ENCODE measurements around the gene ANGPTL4.
"Not testable (repeated sequence)": the region's sequence is repeated elsewhere in the genome, so short reads cannot be mapped to it uniquely, and the experiment has no call there.

Gene ANGPTL4

GRCh38 chr19:8391198-8392016, 27.5 kb downstream of the ANGPTL4 start:
- no peak for DNase-seq

DNA sequence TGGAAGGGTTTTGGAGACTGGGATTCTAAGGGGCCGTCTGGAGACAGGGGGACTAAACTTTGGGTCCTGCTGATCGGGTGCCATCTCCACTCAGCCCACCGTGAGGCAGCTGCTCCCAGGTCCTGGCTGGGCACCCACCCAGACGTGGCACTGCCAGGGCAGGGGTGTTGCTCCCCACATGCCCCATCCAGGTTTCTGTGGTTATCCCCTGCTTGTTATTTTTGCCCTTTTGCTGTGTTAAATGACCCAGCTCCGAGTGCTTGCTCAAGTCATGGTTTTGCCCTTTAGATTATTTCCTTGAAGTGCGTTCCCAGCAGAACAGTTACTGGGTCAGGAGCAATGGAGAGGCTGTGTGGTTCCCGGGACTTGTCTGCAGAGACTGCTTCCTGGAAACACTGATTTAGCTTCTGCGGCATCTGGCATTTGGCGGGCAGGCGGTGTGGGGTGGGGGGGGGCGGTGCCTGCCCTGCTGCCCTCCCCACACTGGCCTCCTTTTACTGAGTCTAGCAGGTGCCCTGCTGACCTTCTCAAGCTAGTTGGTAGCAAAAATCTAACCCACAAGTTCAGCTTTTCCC, 28.1 kb downstream of the ANGPTL4 start:
- no peak for DNase-seq

GRCh38 chr19:8393192-8393870, 29.4 kb downstream of the ANGPTL4 start:
- no peak for DNase-seq

GRCh38 chr19:8393871-8394250, 29.9 kb downstream of the ANGPTL4 start:
- no peak for DNase-seq

DNA sequence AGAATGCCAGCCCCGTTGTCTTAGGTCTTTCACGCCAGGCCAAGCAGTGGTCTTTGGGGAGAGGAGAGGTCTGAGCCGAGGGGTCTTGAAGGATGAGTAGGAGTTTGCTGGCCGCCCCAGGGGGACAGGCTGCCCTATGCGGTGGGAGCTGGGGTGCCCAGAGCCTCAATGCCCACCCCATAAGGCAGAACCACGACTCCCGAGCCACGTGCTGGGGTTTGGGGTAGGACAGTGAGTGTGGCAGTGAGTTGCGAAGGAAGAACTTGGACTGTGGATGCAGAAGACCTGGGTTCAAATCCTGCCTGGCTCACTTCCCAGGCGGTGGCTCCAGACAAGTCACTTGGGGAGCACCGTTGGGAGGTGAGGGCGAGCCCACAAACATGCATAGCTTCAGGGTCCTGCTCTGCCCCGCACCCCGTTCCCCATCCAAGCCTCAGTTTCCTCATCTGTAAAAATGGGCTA, 31.7 kb downstream of the ANGPTL4 start:
- no peak for DNase-seq

- DNase-seq = no peak
Observed at GRCh38 chr19:8396185-8396562, 32.2 kb downstream of the ANGPTL4 start.

GRCh38 chr19:8396563-8397203, 32.7 kb downstream of the ANGPTL4 start:
- DNase-seq = no peak

DNA sequence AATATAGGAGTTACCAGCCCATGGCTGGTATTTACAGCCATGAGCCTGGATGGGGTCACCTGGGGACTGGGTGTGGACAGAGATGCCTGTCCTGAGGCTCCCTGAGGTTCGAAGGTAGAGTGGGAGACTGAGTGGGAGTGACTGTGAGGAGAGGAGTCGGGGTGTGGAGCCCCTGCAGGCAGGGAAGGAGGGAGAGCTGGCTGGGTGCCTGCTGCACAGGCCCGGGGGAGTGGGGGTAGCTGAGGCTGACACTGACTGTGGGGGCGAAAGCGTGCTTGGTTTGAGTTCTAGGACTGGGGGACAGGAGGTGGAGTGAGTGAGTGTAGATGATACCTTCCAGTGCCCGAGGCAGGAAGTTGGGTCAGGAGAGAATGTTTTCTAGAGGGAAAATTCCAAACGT, 33.3 kb downstream of the ANGPTL4 start:
- no peak for DNase-seq

DNA sequence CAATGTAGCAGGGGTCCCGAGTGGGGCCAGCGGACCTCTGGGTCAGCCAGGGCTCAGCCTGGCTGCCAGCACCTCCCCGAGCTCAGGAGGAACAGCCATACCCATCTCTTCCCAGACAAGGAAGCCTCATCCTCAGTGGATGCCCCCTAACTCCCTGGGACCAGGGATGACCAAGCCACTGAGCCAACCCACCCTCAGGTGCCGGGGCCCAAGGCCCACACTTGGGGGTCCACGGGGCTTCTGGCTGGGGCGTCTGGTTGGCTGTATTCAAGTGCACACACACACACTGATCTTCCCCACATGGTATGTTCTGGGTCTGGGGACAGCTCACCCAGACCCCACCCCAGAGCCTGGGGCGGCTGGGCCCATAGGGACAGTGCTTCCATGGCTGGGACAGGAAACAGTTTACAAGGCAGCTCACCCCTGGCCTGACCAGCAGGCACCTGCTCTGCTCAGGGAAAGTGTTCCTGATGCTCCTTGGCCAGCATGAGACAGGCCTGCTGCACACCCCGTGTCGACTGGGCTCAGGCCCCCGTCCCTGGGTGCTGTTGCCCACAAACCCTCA, 33.9 kb downstream of the ANGPTL4 start:
- no peak for DNase-seq

GRCh38 chr19:8398311-8398771, 34.4 kb downstream of the ANGPTL4 start:
- DNase-seq = no peak

GRCh38 chr19:8399681-8400188, 35.8 kb downstream of the ANGPTL4 start:
- no peak for DNase-seq

- no peak for DNase-seq
Observed at GRCh38 chr19:8401981-8402411, 38.0 kb downstream of the ANGPTL4 start.

DNA sequence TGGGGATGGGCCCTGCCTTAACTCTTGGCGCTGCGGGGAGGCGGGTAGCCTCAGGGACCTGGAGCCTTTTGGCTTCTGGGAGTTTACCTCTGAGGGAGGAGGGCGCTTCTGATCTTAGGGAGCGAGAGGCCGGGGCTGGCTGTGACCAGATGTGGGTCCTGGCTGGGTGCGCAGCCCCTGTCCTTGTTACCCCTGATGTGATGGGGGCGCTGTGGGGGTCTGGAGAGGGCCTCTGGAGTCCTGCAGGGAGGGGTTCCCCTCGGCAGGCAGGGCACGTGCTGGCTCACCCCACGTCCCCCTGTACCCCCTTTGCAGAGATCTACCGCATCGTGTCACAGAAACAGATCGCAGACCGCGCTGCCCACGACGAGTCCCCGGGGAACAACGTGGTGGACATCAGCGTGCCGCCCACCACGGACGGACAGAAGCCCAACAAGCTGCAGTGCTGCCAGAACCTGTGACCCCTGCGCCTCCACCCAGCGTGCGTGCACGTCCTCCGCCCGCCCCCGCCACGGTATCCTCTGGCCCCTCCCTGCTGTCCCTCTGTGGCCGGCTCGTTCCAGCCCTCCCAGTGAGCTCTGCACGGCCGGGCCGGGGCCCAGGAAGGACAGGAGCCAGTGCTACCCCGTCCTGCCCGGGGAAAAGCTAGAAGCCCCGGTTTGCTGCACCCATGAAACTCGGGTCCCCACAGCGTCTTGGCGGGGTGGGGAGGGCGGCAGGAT, 39.3 kb downstream of the ANGPTL4 start:
- DNase-seq = no peak

DNA sequence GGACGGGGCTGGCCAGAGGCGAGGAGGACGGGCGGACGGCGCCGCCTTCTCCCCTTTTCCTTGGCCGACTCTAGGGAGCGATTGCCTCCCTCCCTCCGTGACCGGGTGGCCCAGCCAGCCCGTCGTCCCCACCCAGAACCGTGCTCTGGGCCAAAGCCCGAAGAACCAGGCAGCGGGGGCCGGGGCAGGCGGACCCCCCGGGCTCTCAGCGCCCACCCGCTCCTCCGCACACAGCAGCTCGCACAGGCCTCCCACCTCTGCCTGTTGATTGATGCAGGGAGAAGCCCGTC, 39.8 kb downstream of the ANGPTL4 start:
- DNase-seq = no peak

DNA sequence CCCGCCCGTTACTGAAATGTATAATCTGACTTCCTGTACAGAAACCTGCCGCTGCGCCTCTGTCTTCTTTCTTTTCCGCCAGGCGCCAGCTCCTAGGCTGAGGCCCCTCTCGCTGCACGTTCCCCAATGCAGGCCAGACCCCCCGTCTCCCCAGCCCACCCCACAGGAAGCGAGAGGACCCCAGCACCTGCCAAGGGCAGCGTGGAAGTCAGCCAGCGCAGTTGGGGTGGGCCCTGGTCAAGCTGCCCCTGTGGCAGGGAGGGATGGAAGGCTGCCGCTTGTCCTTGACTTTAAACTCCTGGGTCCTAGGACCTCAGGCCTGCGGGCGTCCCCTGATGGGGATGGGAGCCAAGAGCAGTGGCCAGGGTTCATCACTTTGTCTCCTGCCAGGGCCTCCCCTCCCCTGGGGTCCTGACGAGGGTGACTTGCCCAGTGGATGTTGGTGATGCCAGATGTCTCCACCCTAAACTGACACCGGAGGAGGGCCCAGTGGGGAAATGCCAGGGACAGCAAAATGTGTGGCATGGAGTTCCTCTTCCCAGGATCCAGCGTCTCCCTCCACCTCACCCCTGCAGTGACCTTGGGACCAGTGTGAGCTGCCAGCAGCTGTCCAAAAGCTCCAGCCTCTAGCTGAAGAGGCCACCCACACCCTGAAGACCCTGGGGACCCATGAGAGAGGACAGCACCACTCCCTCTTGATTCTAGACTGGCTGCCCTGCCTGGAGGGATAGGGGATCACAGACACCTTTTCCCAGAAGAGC, 40.6 kb downstream of the ANGPTL4 start:
- no peak for DNase-seq

- not testable (repeated sequence) for DNase-seq
Observed at GRCh38 chr19:8410718-8411117, 46.8 kb downstream of the ANGPTL4 start.

DNA sequence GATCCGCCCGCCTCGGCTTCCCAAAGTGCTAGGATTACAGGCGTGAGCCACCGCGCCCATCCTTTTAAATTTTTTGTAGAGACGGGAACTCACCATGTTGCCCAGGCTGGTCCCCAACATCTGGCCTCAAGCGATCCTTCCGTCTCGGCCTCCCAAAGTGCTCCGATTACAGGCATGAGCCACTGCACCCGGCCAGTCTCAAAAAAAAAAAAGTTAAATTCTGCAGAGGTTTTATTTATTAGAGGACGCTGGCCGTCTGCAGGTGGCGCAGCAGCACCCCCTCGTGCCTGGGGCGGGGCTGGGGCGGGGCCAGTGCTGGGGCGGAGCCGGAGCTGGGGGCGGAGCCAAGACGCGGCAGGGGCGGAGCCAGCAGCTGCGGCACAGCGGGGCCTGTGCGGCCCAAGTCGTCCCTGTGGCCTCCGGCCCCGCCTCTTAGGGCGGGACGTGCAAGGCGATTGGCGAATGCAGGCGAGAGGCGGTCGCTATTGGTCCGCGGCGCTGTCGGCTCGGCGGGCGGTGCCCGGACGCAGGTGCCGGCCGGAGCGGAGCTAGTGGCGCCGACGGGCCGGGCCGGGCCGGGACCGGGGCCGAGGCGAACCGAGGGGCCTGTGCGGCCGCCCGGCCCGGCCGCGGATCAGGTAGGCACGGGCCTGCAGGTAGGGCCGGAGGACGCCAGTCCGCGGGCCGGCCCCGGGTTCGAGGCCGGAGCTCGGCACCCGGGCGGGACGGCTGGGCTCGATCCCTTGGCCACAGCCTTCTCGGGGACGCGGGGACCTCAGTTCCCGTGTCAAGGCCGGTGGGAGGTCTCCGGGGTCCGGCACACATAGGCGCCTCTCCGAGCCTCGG, 49.1 kb downstream of the ANGPTL4 start, which contains the start of gene MARCHF2:
Gene MARCHF2 (plus strand): TSS at position 523 of the 846 bp plus-strand sequence. CDS start 8,536 bp downstream, outside the sequence.
- DNase-seq = peak; percentile 15

- DNase-seq = no peak
Observed at GRCh38 chr19:8413629-8413995, 49.7 kb downstream of the ANGPTL4 start.

- DNase-seq = no peak
Observed at GRCh38 chr19:8416796-8417195, 52.8 kb downstream of the ANGPTL4 start.
